GM12878 (cell line): ENCODE results near the gene HMCN1. TPM values are rescaled to one million over a fixed set of nuclear protein-coding genes. Genes with fewer than 3 reads are reported as not detected.
A peak's percentile ranks its signal among the peaks of the same experiment; 100 is the strongest.
"Not testable (repeated sequence)": the region's sequence is repeated elsewhere in the genome, so short reads cannot be mapped to it uniquely, and the experiment has no call there.

Experiments
- ATAC-seq: fragments of 200-7000 bp; cut with Tn5 transposase; 3 replicates; pipeline ENCODE4 v1.9.1; 2020; ENCODE audit warnings: mild to moderate bottlenecking, moderate library complexity
- BruUV-seq: library from RNA; stranded (reverse); fragments of 400-500 nt; replicated peaks from 2 replicates; lab custom pipeline; 2021; lab: Mats Ljungman, UMichigan
- CTCF ChIA-PET: fragments of 300-600 bp; sonication (Branson Sonifier 250); formaldehyde crosslinking; extraction: SDS; loops from one replicate; lab custom pipeline; 2021; ENCODE audit warnings: inconsistent platforms; lab: Yijun Ruan, JAX
- POLR2A ChIA-PET: fragments of 350-600 bp; formaldehyde crosslinking; extraction: SDS; loops from one replicate; lab custom pipeline; 2021; ENCODE audit warnings: inconsistent platforms; lab: Charles Lee
- RAD21 ChIA-PET: fragments of 300-600 bp; sonication (Branson Sonifier 250); formaldehyde crosslinking; loops from one replicate; lab custom pipeline; 2023; ENCODE audit warnings: antibody characterized with exemption; ENCODE audit not compliant: unreplicated experiment; lab: Charles Lee
- SMC1A ChIA-PET: fragments of 300-600 bp; sonication (Branson Sonifier 250); formaldehyde crosslinking; loops from one replicate; lab custom pipeline; 2023; ENCODE audit not compliant: unreplicated experiment, uncharacterized antibody; lab: Charles Lee
- DNase-seq: peaks from one replicate; pipeline ENCODE4 v3.0.0-alpha.2; 2011; ENCODE audit warnings: low read depth, low spot score
- FAIRE-seq: peaks from 3 replicates; lab custom pipeline; 2011; peaks lifted over from hg19 to GRCh38; lab: Jason Lieb, UNC
- H2AFZ ChIP-seq: 2 replicates; pipeline ENCODE4 v1.6.0; 2011; ENCODE audit warnings: low read depth, low read length, control low read depth; ENCODE audit not compliant: control insufficient read depth
- H3K27ac ChIP-seq: 2 replicates; pipeline ENCODE4 v1.5.1; 2011; ENCODE audit warnings: control low read depth; ENCODE audit not compliant: control insufficient read depth, insufficient read depth
- H3K27me3 ChIP-seq, 2 experiments: replicated peaks in 1 of 2; 2 replicates each; pipeline versions ENCODE4 v1.6.0 to v1.6.1; 2011; ENCODE audit warnings: low read length in 1 of 2; ENCODE audit not compliant: control insufficient read depth in 2 of 2, insufficient read depth in 2 of 2
- H3K36me3 ChIP-seq, 2 experiments: 2 replicates each; pipeline ENCODE4 v1.5.1; 2011; ENCODE audit warnings: low read length in 1 of 2; ENCODE audit not compliant: control insufficient read depth in 2 of 2, insufficient read depth in 2 of 2
- H3K4me1 ChIP-seq: 2 replicates; pipeline ENCODE4 v1.6.1; 2011; ENCODE audit warnings: mild to moderate bottlenecking, low read length, moderate library complexity, mixed read lengths; ENCODE audit not compliant: control insufficient read depth, insufficient read depth
- H3K4me2 ChIP-seq: 2 replicates; pipeline ENCODE4 v1.6.0; 2011; ENCODE audit warnings: control low read depth; ENCODE audit not compliant: control insufficient read depth, insufficient read depth
- H3K4me3 ChIP-seq: fragments of 200-600 bp; sonication (generic); 2 replicates; pipeline ENCODE4 v1.5.1; 2016
- H3K79me2 ChIP-seq: 2 replicates; pipeline ENCODE4 v1.6.0; 2011; ENCODE audit warnings: low read length; ENCODE audit not compliant: control insufficient read depth, insufficient read depth
- H3K9ac ChIP-seq: 2 replicates; pipeline ENCODE4 v1.8.0; 2011; ENCODE audit warnings: low read length, control low read depth, mixed read lengths; ENCODE audit not compliant: control insufficient read depth, insufficient read depth
- H3K9me3 ChIP-seq: replicated peaks from 3 replicates; pipeline ENCODE4 v1.5.1; 2011; ENCODE audit warnings: mild to moderate bottlenecking, low read length; ENCODE audit not compliant: control insufficient read depth, insufficient read depth
- H4K20me1 ChIP-seq: 2 replicates; pipeline ENCODE4 v1.6.0; 2011; ENCODE audit not compliant: control insufficient read depth, insufficient read depth
- CTCF ChIP-seq, 3 experiments: IDR thresholded peaks in 2 of 3; conservative IDR thresholded peaks in 1 of 3; 2 replicates each; pipeline ENCODE4 v1.5.1; 2011; ENCODE audit warnings: low read depth in 3 of 3, low read length in 3 of 3, mild to moderate bottlenecking in 3 of 3, control low read depth in 2 of 3, moderate library complexity in 2 of 3, inconsistent platforms in 1 of 3, mixed read lengths in 1 of 3; ENCODE audit not compliant: control insufficient read depth in 2 of 3, insufficient read depth in 1 of 3; ENCODE audit errors: extremely low read depth in 1 of 3
- WGBS: methylation state at CpG from one replicate; pipeline ENCODE4 v1.1.6; 2016; ENCODE audit warnings: low lambda C conversion rate; ENCODE audit not compliant: insufficient replicate concordance, insufficient coverage; ENCODE audit errors: missing lambda C conversion rate; 5-methylcytosine and 5-hydroxymethylcytosine counted together
- in situ Hi-C: fragments of 300-500 bp; cut with MboI; formaldehyde crosslinking; loops from 9 replicates; pipeline ENCODE4 v1.14.3; 2018; ENCODE audit warnings: mixed read lengths
- intact Hi-C: fragments of 100-400 bp; cut with micrococcal nuclease; formaldehyde crosslinking; loops from one replicate; pipeline ENCODE4 v1.14.2; 2022; ENCODE audit not compliant: unreplicated experiment
- polyA plus RNA-seq, 11 experiments: library from polyadenylated mRNA; depleted of rRNA in 4 of 11; unstranded in 6 of 11; stranded (reverse) in 5 of 11; fragments of >200 nt; fragmentation: Nextera tagmentation in 4 of 11; fragmentation: Illumina TruSeq in 1 of 11; extraction: Ambion mirVana in 4 of 11; extraction: Trizol in 1 of 11; gene quantifications; 1 replicate in 1 of 11; 2 replicates in 10 of 11; pipeline versions ENCODE4 v1.2.1 to v1.2.3, GENCODE V29; 2011 to 2016; ENCODE audit warnings: inconsistent platforms in 2 of 11, missing spikeins in 2 of 11, low read depth in 1 of 11
- total RNA-seq, 4 experiments: library from RNA; depleted of rRNA in 3 of 4; stranded (reverse); fragments of >200 nt in 3 of 4; fragmentation: Illumina TruSeq in 1 of 4; extraction: Trizol in 1 of 4; gene quantifications; 2 replicates each; pipeline versions ENCODE4 v1.2.1 to v1.2.3, GENCODE V29; 2013 to 2021
- TF ChIP-seq, protein P1 (sequence below): IDR thresholded peaks from 2 replicates; pipeline ENCODE4 v1.6.1; 2011; ENCODE audit warnings: borderline replicate concordance, low read depth, mild to moderate bottlenecking, moderate library complexity, mixed read lengths, low read length; ENCODE audit not compliant: insufficient read depth; ENCODE audit errors: extremely low read length

HMCN1 gene
- total and polyA plus RNA-seq, 10 of the 15 experiments (the other 5 are each of a cell fraction or from before 2014, with no cell fraction given): under 0.01 to 0.07 TPM; not detected in 8

- TF ChIP-seq, protein P1, sequence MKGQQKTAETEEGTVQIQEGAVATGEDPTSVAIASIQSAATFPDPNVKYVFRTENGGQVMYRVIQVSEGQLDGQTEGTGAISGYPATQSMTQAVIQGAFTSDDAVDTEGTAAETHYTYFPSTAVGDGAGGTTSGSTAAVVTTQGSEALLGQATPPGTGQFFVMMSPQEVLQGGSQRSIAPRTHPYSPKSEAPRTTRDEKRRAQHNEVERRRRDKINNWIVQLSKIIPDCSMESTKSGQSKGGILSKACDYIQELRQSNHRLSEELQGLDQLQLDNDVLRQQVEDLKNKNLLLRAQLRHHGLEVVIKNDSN: no peak
- TF ChIP-seq CTCF (IDR thresholded peaks at IDR 0.05 in 2 of 3, conservative IDR thresholded peaks at IDR 0.05 in 1 of 3; ENCODE audit: control insufficient read depth in 2 of 3, extremely low read depth in 1 of 3, insufficient read depth in 1 of 3, low read depth in 3 of 3, low read length in 3 of 3): peak; percentile 45 to 65 (median 51); a peak in 4 of 6 replicates
These were observed 421.4 kb downstream of the HMCN1 start (continued) for GRCh38 chr1:186155594-186155993.

DNA sequence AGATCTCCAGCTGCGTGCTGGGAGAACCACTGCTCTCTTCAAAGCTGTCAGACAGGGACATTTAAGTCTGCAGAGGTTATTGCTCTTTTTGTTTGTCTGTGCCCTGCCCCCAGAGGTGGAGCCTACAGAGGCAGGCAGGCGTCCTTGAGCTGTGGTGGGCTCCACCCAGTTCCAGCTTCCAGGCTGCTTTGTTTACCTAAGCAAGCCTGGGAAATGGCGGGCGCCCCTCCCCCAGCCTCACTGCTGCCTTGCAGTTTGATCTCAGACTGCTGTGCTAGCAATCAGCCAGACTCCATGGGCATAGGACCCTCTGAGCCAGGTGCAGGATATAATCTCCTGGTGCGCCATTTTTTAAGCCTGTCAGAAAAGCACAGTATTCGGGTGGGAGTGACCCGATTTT, 428.7 kb downstream of the HMCN1 start:
- BruUV-seq, H3K9ac ChIP-seq, H3K27ac ChIP-seq, H3K36me3 ChIP-seq, RAD21 ChIA-PET, SMC1A ChIA-PET, in situ Hi-C loops, DNase-seq, H3K27me3 ChIP-seq, H3K79me2 ChIP-seq, ATAC-seq, H3K9me3 ChIP-seq, H3K4me2 ChIP-seq, POLR2A ChIA-PET, CTCF ChIA-PET, H2AFZ ChIP-seq, FAIRE-seq, H3K4me1 ChIP-seq, H4K20me1 ChIP-seq, H3K4me3 ChIP-seq: not testable (repeated sequence)
- intact Hi-C loops: loop anchor here (10.0 kb wide), 1 partner anchor 58 kb away; no protein-coding TSS in a partner anchor
- 63% methylated on average over 6 of the region's 7 CpGs for WGBS
